Upper lobe of right lung (tissue), 1 donor: Measurements from ENCODE around the gene PPP6R2. TPM values are rescaled to one million over a fixed set of nuclear protein-coding genes. Genes with fewer than 3 reads are reported as not detected.

Experiments used
- ATAC-seq: fragments of 200-7000 bp; cut with Tn5 transposase; one replicate; pipeline ENCODE4 v1.9.1; 2020; ENCODE audit warnings: mild to moderate bottlenecking, moderate library complexity
- DNase-seq: peaks from one replicate; pipeline ENCODE4 v3.0.0-alpha.2; 2020
- H3K27ac ChIP-seq: fragments of 200-600 bp; one replicate; pipeline ENCODE4 v1.8.0; 2022
- H3K27me3 ChIP-seq: fragments of 200-600 bp; one replicate; pipeline ENCODE4 v1.8.0; 2022; ENCODE audit warnings: mild to moderate bottlenecking
- H3K36me3 ChIP-seq: fragments of 200-600 bp; one replicate; pipeline ENCODE4 v1.8.0; 2022
- H3K4me1 ChIP-seq: fragments of 200-600 bp; one replicate; pipeline ENCODE4 v1.8.0; 2022
- H3K4me3 ChIP-seq: fragments of 200-600 bp; one replicate; pipeline ENCODE4 v1.8.0; 2022; ENCODE audit warnings: mild to moderate bottlenecking
- H3K9me3 ChIP-seq: fragments of 200-600 bp; one replicate; pipeline ENCODE4 v1.8.0; 2022
- CTCF ChIP-seq: fragments of 200-600 bp; IDR thresholded peaks from one replicate; pipeline ENCODE4 v1.8.0; 2022; ENCODE audit warnings: antibody characterized with exemption
- intact Hi-C: fragments of 100-400 bp; cut with DNase I; formaldehyde crosslinking; loops from one replicate; pipeline ENCODE4 v1.11.0; 2022
- total RNA-seq: library from RNA; stranded (reverse); fragmentation: NEBNext Ultra II Directional; extraction: Animal tissue kit (Norgen Biotek cat#: 25700); gene quantifications from one replicate; pipeline ENCODE4 v1.2.1, GENCODE V29; 2021
- donor health status: DM: no; HTN: yes; CAD: no; lungs with severe emphysema.

PPP6R2 gene
- total RNA-seq, 1 donor from 2014 or later = 54.0 TPM

- no peaks in the 10 kb centered on the region for H3K9me3 ChIP-seq
- no peak overlapping the region for H3K4me3 ChIP-seq
- H3K27me3 ChIP-seq = no peaks in the 10 kb centered on the region
- H3K27ac ChIP-seq = peak overlapping the region; percentile 70
- H3K36me3 ChIP-seq = no peaks in the 10 kb centered on the region
- peaks cover 85% of the 10 kb centered on the region for H3K4me1 ChIP-seq
- intact Hi-C loops = no loop called here
- TF ChIP-seq CTCF = no peak
- DNase-seq = no peak
- ATAC-seq = no peak
Observed at GRCh38 chr22:50297510-50298265, 45.4 kb upstream of the PPP6R2 start.

- H3K36me3 ChIP-seq = no peaks in the 10 kb centered on the region
- H3K27ac ChIP-seq = peak overlapping the region; percentile 63
- DNase-seq = no peak
- ATAC-seq = no peak
- H3K4me1 ChIP-seq = peaks cover 85% of the 10 kb centered on the region
- no peaks in the 10 kb centered on the region for H3K27me3 ChIP-seq
- H3K4me3 ChIP-seq = no peak overlapping the region
- TF ChIP-seq CTCF = no peak
- no peaks in the 10 kb centered on the region for H3K9me3 ChIP-seq
- intact Hi-C loops = no loop called here
Observed at GRCh38 chr22:50298266-50298637, 44.9 kb upstream of the PPP6R2 start.

GRCh38 chr22:50298937-50299784 lies 44.0 kb upstream of the PPP6R2 start:
- Histone ChIP-seq H3K27ac (peak overlapping the region; percentile 63), H3K36me3 (no peaks in the 10 kb centered on the region), H3K4me1 (peaks cover 85% of the 10 kb centered on the region), H3K9me3 (no peaks in the 10 kb centered on the region), H3K4me3 (peak overlapping the region; percentile 44), H3K27me3 (no peaks in the 10 kb centered on the region)
- ATAC-seq (no peak), DNase-seq (no peak)
- no peak for TF ChIP-seq CTCF
- intact Hi-C loops = no loop called here

- peak overlapping the region; percentile 63 for H3K27ac ChIP-seq
Observed at GRCh38 chr22:50299785-50300619, 43.1 kb upstream of the PPP6R2 start.

More at GRCh38 chr22:50299785-50300619, 43.1 kb upstream of the PPP6R2 start:
- Histone ChIP-seq H3K36me3 (no peaks in the 10 kb centered on the region), H3K4me3 (peak overlapping the region; percentile 44), H3K9me3 (no peaks in the 10 kb centered on the region), H3K4me1 (peaks cover 85% of the 10 kb centered on the region), H3K27me3 (no peaks in the 10 kb centered on the region)
- DNase-seq = no peak
- no peak for TF ChIP-seq CTCF
- intact Hi-C loops = no loop called here
- ATAC-seq = no peak
